ENCODE results near the gene LNX2.

Gene LNX2

DNA sequence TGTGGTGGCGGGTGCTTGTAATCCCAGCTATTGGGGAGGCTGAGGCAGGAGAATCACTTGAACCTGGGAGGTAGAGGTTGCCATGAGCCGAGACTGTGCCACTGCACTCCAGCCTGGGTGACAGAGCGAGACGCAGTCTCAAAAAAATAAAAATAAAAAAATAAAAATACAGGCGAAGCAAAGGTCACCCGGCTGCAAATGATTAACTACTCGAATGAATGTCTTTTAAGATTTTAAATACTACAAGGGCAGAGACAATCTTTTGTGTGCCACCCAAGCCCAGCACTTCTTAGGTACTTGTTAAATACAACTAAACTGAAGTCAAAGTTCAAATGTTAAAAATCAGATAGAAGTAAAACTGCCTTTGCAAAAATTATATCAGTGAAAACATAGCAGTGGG is 6.7 kb downstream of the LNX2 start:
- DNase-seq (ENCODE audit: low spot score), result no peak
- TF ChIP-seq, protein P1, sequence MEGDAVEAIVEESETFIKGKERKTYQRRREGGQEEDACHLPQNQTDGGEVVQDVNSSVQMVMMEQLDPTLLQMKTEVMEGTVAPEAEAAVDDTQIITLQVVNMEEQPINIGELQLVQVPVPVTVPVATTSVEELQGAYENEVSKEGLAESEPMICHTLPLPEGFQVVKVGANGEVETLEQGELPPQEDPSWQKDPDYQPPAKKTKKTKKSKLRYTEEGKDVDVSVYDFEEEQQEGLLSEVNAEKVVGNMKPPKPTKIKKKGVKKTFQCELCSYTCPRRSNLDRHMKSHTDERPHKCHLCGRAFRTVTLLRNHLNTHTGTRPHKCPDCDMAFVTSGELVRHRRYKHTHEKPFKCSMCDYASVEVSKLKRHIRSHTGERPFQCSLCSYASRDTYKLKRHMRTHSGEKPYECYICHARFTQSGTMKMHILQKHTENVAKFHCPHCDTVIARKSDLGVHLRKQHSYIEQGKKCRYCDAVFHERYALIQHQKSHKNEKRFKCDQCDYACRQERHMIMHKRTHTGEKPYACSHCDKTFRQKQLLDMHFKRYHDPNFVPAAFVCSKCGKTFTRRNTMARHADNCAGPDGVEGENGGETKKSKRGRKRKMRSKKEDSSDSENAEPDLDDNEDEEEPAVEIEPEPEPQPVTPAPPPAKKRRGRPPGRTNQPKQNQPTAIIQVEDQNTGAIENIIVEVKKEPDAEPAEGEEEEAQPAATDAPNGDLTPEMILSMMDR (IDR thresholded peaks at IDR 0.05; ENCODE audit: extremely low read depth, missing control alignments), result no peak

DNA sequence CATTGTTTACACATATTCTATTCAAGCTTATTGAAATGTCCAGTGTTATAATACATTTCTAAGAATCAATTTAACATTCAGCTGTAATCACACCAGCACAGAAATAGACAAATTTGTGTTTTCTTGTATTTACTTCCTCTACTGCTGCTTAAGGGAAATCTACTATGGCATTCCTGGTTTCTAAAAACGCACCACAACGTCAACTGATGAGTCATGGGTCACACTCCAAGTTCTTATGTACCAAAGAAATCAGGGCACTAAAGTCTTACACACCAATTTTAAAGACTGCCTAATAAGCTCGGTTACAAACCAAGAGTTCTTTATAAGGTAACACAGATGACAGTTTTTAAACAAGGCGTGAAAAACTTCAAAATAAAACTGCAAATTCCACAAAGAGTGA is 13.2 kb downstream of the LNX2 start:
- TF ChIP-seq, protein P1 (IDR thresholded peaks at IDR 0.05; ENCODE audit: extremely low read depth, missing control alignments), result no peak
- DNase-seq (ENCODE audit: low spot score), result no peak

DNA sequence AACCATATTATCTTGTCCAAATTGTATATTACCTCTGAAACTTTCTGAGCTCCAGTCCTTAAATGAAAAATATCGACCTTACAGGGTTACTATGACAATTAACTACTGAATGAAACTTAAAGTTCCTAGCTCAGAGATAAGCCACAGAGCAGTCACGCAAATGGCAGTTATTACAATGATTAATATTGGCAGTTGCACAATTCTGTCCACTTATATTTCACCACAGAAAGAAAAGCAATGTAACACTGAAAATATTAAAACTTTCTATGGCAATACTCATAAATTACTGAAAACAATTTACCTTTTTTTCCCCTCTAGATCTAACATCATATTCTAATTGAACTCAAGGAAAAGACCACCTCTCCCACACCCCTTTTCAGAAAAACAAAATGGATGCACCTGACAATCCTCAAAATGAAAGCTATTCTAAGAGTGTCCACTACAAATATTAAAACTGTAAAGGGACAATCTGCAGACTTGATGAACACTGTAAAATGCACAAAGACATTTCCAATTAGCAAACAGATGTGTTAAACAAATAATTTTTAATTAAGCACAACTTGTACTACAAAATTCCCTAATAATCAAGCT is 14.6 kb downstream of the LNX2 start:
- DNase-seq (ENCODE audit: low spot score), result no peak
- TF ChIP-seq, protein P1 (IDR thresholded peaks at IDR 0.05; ENCODE audit: extremely low read depth, missing control alignments), result no peak

DNA sequence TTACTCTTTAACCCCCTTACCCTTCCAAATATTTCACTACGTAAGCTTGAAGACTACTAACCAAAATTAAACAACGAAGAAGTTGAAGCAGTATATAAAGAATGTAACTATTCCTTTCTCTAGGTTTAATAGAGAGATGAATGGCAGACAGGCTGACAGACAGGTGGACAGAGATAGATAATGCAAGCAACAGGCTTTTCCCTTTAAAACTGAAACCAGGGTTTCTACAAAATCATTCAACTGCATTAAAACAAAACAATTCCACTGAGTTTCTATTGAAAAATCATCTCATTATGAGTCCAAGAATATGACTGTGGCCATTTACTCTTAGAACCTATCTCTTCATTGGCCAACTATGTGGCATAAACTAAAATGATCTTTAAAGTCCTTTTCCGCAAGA is 15.2 kb downstream of the LNX2 start:
- TF ChIP-seq, protein P1 (IDR thresholded peaks at IDR 0.05; ENCODE audit: extremely low read depth, missing control alignments), result no peak

DNA sequence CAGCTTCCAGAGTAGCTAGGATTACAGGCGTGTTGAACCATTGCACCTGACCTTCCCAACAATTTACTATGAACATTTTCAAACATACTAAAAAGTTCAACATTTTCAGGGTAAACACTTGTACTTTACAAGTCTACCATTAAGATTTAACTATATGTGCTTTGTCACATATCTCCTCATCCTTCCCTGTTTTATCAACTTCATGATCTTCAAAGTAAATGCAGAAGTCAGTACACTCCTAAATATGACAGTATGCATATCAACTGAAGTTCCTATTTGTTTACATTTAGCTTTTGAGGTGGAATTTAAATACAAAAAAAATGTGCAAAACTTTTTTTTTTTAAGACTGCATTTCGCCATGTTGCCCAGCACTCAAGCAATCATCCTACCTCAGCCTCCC is 18.5 kb downstream of the LNX2 start:
- TF ChIP-seq, protein P1 (IDR thresholded peaks at IDR 0.05; ENCODE audit: extremely low read depth, missing control alignments), result no peak
- DNase-seq (ENCODE audit: low spot score), result no peak

More for the DNA sequence above, 15.2 kb downstream of the LNX2 start:
- no peak for DNase-seq (ENCODE audit: low spot score)

DNA sequence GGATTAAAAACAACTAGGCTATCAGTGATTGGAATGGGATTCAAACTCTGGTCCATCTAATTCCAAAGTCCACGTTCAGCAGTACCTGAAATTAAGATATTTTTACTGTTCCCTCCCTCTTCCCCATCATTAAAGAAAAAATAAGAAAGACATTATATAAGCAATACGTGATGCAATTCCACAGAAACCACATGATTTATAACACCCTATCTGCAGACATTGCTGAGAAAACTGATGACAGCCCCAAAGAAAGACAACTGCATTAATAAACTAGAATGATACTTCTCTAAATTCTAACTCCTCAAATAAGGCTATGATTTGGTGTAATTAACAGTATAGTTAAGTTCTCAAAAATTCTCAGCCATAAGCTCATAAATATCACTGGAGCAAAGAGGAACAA is 19.1 kb downstream of the LNX2 start:
- TF ChIP-seq, protein P1 (IDR thresholded peaks at IDR 0.05; ENCODE audit: extremely low read depth, missing control alignments), result no peak
- DNase-seq (ENCODE audit: low spot score), result no peak

DNA sequence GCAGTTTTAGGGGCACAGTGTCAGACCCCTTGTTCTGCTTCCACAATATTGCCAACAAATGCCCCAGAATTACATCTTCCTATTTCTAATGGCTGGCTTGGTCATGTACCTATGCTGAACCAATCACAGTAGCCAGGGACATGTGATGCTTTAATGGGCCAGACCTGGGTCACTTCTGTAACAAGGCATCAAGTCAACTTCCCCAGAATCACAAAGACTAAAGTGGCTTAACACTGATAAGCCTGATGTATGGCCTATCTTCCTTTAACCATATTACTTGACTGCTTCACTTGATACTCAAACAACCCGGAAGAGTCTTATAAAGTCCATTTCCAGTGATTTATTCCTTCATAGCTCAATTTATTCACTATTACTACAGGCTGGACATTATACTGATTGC is 19.6 kb downstream of the LNX2 start:
- TF ChIP-seq, protein P1 (IDR thresholded peaks at IDR 0.05; ENCODE audit: extremely low read depth, missing control alignments), result no peak
- DNase-seq (ENCODE audit: low spot score), result no peak
